GM23248 (cell line): ENCODE results near the gene NPR2. TPM values are rescaled to one million over a fixed set of nuclear protein-coding genes. Genes with fewer than 3 reads are reported as not detected.

ENCODE experiments used
- DNase-seq: peaks from one replicate; pipeline ENCODE4 v3.0.0-alpha.2; 2015
- H2AFZ ChIP-seq: fragments of 200-600 bp; sonication (generic); 2 replicates; pipeline ENCODE4 v1.6.1; 2016; ENCODE audit warnings: antibody characterized with exemption
- H3F3A ChIP-seq: fragments of 200-600 bp; sonication (generic); 2 replicates; pipeline ENCODE4 v1.6.1; 2016; ENCODE audit warnings: mild to moderate bottlenecking, antibody characterized with exemption, mixed run types; ENCODE audit not compliant: insufficient read depth
- H3K27ac ChIP-seq: fragments of 200-600 bp; sonication (generic); 2 replicates; pipeline ENCODE4 v1.5.1; 2016; ENCODE audit warnings: mild to moderate bottlenecking
- H3K27me3 ChIP-seq: fragments of 200-600 bp; sonication (generic); replicated peaks from 2 replicates; pipeline ENCODE4 v1.6.1; 2016; ENCODE audit warnings: mild to moderate bottlenecking; ENCODE audit not compliant: insufficient read depth
- H3K36me3 ChIP-seq: fragments of 200-600 bp; sonication (generic); 2 replicates; pipeline ENCODE4 v1.6.1; 2016; ENCODE audit warnings: low read depth, mild to moderate bottlenecking
- H3K4me1 ChIP-seq: fragments of 200-600 bp; sonication (generic); 2 replicates; pipeline ENCODE4 v1.6.1; 2016; ENCODE audit warnings: mild to moderate bottlenecking; ENCODE audit not compliant: insufficient read depth
- H3K4me2 ChIP-seq: fragments of 200-600 bp; sonication (generic); one replicate; pipeline ENCODE4 v1.6.1; 2016; ENCODE audit warnings: mild to moderate bottlenecking; ENCODE audit not compliant: unreplicated experiment
- H3K4me3 ChIP-seq: fragments of 200-600 bp; sonication (generic); 2 replicates; pipeline ENCODE4 v1.5.1; 2016; ENCODE audit warnings: mild to moderate bottlenecking
- H3K79me2 ChIP-seq: fragments of 200-600 bp; sonication (generic); 2 replicates; pipeline ENCODE4 v1.6.1; 2016; ENCODE audit warnings: mild to moderate bottlenecking; ENCODE audit not compliant: insufficient read depth
- H3K9ac ChIP-seq: fragments of 200-600 bp; sonication (generic); 2 replicates; pipeline ENCODE4 v1.6.1; 2016; ENCODE audit warnings: mild to moderate bottlenecking
- H3K9me2 ChIP-seq: fragments of 200-600 bp; sonication (generic); 2 replicates; pipeline ENCODE4 v1.6.1; 2016; ENCODE audit warnings: mixed run types, mild to moderate bottlenecking, moderate library complexity; ENCODE audit not compliant: insufficient read depth
- H3K9me3 ChIP-seq: fragments of 200-600 bp; sonication (generic); one replicate; pipeline ENCODE4 v1.6.1; 2017; ENCODE audit warnings: low read depth
- H4K20me1 ChIP-seq: fragments of 200-600 bp; sonication (generic); 2 replicates; pipeline ENCODE4 v1.6.0; 2016; ENCODE audit not compliant: insufficient read depth
- EZH2 ChIP-seq: fragments of 200-600 bp; sonication (generic); IDR thresholded peaks from 2 replicates; pipeline ENCODE4 v1.6.1; 2018; ENCODE audit warnings: antibody characterized with exemption, mild to moderate bottlenecking; ENCODE audit not compliant: insufficient read depth, poor library complexity, severe bottlenecking
- EZH2phosphoT487 ChIP-seq: fragments of 200-600 bp; sonication (generic); IDR thresholded peaks from 2 replicates; pipeline ENCODE4 v1.6.1; 2018; ENCODE audit warnings: antibody characterized with exemption, moderate library complexity, mild to moderate bottlenecking, low read depth; ENCODE audit not compliant: insufficient read depth
- WGBS, 2 experiments: methylation state at CpG; one replicate each; pipeline ENCODE4 v1.1.6; 2015 to 2017; ENCODE audit warnings: low lambda C conversion rate in 2 of 2, low coverage in 1 of 2; ENCODE audit errors: missing lambda C conversion rate in 2 of 2; 5-methylcytosine and 5-hydroxymethylcytosine counted together
- in situ Hi-C: fragments of 300-500 bp; cut with MboI; formaldehyde crosslinking; loops from 2 replicates; pipeline ENCODE4 v1.15.0; 2020
- polyA plus RNA-seq: library from polyadenylated mRNA; unstranded; fragments of >200 nt; fragmentation: Nextera tagmentation; extraction: Ambion mirVana; gene quantifications from 2 replicates; pipeline ENCODE4 v1.2.1, GENCODE V29; 2016
- total RNA-seq: library from RNA; depleted of rRNA; stranded (reverse); fragments of >200 nt; shearing (Covaris generic); gene quantifications from 2 replicates; pipeline ENCODE4 v1.2.3, GENCODE V29; 2014

Gene NPR2
- total and polyA plus RNA-seq, 2 experiments from 2014 or later: 11.8 to 26.9 TPM

- Histone ChIP-seq H3K4me2 (peak overlapping the region; percentile 41), H3K27me3 (no peaks in the 10 kb centered on the region), H3K9ac (peak overlapping the region; percentile 20), H3K9me2 (no peaks in the 10 kb centered on the region), H3K27ac (peak overlapping the region; percentile 68), H3K4me3 (no peak overlapping the region), H3K36me3 (no peaks in the 10 kb centered on the region; the same call in 1 of the 2 replicates), H4K20me1 (no peaks in the 10 kb centered on the region), H3K4me1 (peaks cover 35% of the 10 kb centered on the region), H3K9me3 (no peaks in the 10 kb centered on the region), H3K79me2 (no peaks in the 10 kb centered on the region), H3F3A (peaks cover 50% of the 10 kb centered on the region), H2AFZ (no peak overlapping the region)
- DNase-seq: peak; percentile 97
- in situ Hi-C loops: no loop called here
- TF ChIP-seq EZH2 (no peak), EZH2phosphoT487 (0 out of 2 replicates have a peak, but pooled peaks have one; percentile 58)
- WGBS, 2 experiments: 2 to 3% methylated on average over 7 of the region's 7 CpGs
Observed at GRCh38 chr9:35844628-35845270, 53.4 kb downstream of the NPR2 start.

GRCh38 chr9:35845824-35846771 lies 54.7 kb downstream of the NPR2 start:
- Histone ChIP-seq H3K27ac (no peak overlapping the region), H3K4me2 (no peak overlapping the region), H3F3A (peaks cover 50% of the 10 kb centered on the region), H4K20me1 (no peaks in the 10 kb centered on the region), H3K27me3 (no peaks in the 10 kb centered on the region), H3K9me3 (no peaks in the 10 kb centered on the region), H3K9me2 (no peaks in the 10 kb centered on the region), H3K79me2 (no peaks in the 10 kb centered on the region), H3K9ac (no peak overlapping the region), H2AFZ (no peak overlapping the region), H3K4me3 (no peak overlapping the region), H3K36me3 (no peaks in the 10 kb centered on the region; the same call in 1 of the 2 replicates), H3K4me1 (peaks cover 35% of the 10 kb centered on the region)
- no peak for TF ChIP-seq EZH2phosphoT487
- no peak for TF ChIP-seq EZH2
- WGBS, 2 experiments: 81 to 85% methylated on average over 38 to 53 of the region's 53 CpGs
- in situ Hi-C loops: no loop called here
- no peak for DNase-seq

- Histone ChIP-seq H3K36me3 (no peaks in the 10 kb centered on the region; the same call in 1 of the 2 replicates), H3K9me2 (no peaks in the 10 kb centered on the region), H3K4me1 (peaks cover 35% of the 10 kb centered on the region), H3K4me2 (peak overlapping the region; percentile 56), H3K4me3 (0 out of 2 replicates have a peak overlapping the region, but pooled peaks have one; percentile 12), H4K20me1 (no peaks in the 10 kb centered on the region), H3K9ac (peak overlapping the region; percentile 54), H3K27me3 (no peaks in the 10 kb centered on the region), H3F3A (peaks cover 47% of the 10 kb centered on the region), H3K27ac (peak overlapping the region; percentile 81), H3K79me2 (no peaks in the 10 kb centered on the region), H3K9me3 (no peaks in the 10 kb centered on the region), H2AFZ (no peak overlapping the region)
- TF ChIP-seq EZH2phosphoT487: no peak
- no peak for TF ChIP-seq EZH2
- in situ Hi-C loops: no loop called here
- peak; percentile 99 for DNase-seq
- 23 to 25% methylated on average over 4 of the region's 4 CpGs for WGBS, 2 experiments
Observed at GRCh38 chr9:35847792-35848572, 56.6 kb downstream of the NPR2 start.

GRCh38 chr9:35852267-35852815 lies 61.0 kb downstream of the NPR2 start:
- H3K36me3 ChIP-seq: no peaks in the 10 kb centered on the region; the same call in 1 of the 2 replicates
- H3K79me2 ChIP-seq: no peaks in the 10 kb centered on the region
- H3K9ac ChIP-seq: no peak overlapping the region
- no peaks in the 10 kb centered on the region for H4K20me1 ChIP-seq
- WGBS, 2 experiments: 83 to 93% methylated on average over 2 of the region's 2 CpGs
- H2AFZ ChIP-seq: no peak overlapping the region
- H3K27ac ChIP-seq: no peak overlapping the region
- peaks cover 18% of the 10 kb centered on the region for H3F3A ChIP-seq
- DNase-seq: no peak
- no peaks in the 10 kb centered on the region for H3K9me3 ChIP-seq
- peaks cover 13% of the 10 kb centered on the region for H3K4me1 ChIP-seq
- in situ Hi-C loops: no loop called here
- H3K27me3 ChIP-seq: no peaks in the 10 kb centered on the region
- no peak overlapping the region for H3K4me3 ChIP-seq
- no peak overlapping the region for H3K4me2 ChIP-seq
- TF ChIP-seq EZH2 (no peak), EZH2phosphoT487 (no peak)
- H3K9me2 ChIP-seq: no peaks in the 10 kb centered on the region
